HG03064 (cell line): Measurements from ENCODE around the gene PSMA1.
A peak's percentile ranks its signal among the peaks of the same experiment; 100 is the strongest.
"Not testable (repeated sequence)": the region's sequence is repeated elsewhere in the genome, so short reads cannot be mapped to it uniquely, and the experiment has no call there.

Experiments
- ATAC-seq: cut with Tn5 transposase; IDR thresholded peaks from one replicate; pipeline ENCODE4 v1.9.1; 2021; ENCODE audit warnings: low read depth; ENCODE audit not compliant: unreplicated experiment

Gene PSMA1

DNA sequence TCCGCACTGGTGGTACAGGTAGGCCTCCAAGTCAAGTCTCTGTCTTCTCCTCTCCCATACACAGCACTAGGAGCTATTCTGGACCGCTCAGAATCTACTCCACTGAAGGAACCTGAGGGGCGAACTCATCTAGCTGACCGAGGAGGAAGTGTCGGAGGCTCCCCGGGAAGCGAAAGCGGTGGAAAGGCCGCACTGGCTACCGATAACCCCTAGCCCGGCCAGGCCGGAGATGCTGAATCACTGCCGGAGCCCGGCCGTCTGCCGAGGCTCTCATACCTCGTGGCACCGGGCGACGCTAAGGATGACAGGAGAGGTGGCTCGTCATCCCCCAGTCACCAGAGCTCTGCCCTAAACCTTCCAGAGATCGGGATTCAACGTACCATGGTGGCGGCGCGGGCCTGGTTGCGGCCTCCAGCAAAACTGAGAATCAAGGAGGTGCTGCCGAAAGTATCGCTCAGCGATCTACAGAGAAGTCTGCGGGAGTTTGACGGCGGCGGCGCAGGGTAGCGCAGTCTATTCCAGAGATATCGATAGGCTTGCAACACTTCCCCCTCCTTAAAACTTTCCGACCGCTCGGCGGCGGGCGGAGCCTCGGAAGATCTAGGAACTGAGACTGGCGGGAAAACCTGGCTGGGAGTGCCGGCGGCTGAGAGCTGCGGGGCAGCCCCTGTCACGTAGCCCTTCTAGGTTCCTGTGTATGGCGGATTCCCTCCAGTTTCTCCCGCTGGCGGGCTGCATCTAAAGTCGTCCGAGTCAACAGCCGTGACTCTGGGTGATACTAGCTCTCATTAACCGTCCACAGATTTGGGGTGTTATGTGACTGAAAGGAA, at the start of gene PSMA1:
Gene PSMA1, minus strand, starts transcription at position 470 of the 830 bp plus-strand sequence. Its CDS starts 87 bp downstream, at position 383.
- ATAC-seq, result peak; percentile 92

DNA sequence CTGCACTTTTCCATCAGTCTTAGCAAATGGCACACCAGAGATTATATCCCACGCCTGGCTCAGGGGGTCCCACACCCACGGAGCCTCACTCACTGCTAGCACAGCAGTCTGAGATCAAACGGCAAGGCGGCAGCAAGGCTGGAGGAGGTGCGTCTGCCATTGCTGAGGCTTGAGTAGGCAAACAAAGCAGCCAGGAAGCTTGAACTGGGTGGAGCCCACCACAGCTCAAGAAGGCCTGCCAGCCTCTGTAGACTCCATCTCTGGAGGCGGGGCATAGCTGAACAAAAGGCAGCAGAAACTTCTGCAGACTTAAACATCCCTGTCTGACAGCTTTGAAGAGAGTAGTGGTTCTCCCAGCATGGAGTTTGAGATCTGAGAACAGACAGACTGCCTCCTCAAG, 49.3 kb upstream of the PSMA1 start:
- not testable (repeated sequence) for ATAC-seq

DNA sequence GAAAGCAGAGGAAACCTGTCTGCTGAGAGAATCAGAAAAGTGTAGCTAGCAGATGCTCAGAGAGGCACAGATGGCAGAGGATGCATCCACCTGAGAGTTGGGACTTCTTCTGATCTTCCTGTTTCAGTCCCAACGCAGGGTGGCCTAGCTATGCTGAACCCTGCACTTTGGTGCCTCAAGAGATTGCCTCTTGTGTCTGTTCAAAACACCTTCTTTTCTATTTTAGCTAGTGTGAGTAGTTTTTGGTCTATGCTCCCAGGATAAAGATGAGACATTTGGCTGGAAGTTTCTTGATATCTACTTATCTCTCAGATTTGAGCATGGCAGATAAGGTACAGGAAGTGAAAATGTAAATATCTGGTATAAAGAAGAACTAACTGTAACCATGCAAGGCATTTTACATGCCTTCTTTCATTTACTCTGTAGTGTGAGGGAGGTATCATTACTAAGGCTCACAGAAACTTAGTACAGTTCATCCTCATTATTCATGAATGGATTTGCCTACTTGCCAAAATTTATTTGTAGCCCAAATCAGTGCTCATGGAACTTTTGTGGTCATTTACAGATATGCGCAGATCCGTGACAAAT, 47.0 kb upstream of the PSMA1 start:
- no peak for ATAC-seq

DNA sequence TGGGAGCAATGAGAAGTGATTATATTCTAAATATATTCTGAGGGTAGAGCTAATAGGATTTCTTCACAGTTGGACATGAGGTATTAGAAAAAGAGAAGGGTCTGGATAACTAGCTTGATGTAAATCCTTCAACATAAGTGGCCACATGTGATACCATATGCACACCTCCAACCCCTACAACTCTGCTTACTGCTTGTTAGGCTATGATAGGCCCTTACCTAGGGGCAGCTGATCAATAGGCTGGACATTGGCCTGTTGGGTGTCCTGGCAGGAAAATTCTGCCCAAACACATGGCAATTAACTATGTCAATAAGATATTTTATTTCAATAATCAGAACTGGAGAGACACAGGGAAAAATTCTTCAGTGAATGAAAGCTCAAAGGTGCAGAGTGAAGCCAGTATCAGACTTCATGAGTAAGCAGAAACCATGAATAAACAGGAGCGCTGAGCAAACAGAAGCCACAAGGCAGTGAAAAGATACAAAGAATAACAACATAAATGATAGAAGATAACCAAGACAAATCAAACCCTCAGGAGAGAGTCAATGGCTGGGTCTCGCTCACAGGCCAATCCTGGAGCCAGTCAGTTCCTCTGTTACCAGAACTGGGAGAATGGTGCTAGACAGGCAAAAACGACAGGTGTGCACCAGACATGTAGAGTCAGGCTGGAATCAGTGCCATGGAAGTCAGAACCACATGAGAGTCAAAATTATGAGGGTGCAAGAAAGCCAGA, 46.3 kb upstream of the PSMA1 start:
- ATAC-seq, result no peak

DNA sequence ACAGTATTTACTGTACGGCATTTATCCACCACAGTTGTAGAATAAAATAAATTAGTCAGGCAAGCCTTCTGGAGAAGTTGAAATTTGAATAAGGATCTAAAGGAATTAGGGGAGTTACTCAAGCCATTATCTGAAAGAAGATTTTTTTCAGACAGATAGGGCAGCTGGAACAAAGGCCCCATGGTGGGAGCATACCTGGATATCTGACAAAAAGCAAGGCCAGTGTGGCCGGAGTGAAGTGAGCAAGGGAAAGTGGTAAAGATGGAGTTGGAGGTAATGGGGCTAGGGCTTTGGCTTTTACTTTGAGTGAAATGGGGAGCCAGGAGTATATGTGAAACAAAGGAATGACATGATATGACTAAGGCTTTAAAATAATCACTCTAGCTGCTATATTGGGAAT, 45.7 kb upstream of the PSMA1 start:
- no peak for ATAC-seq

DNA sequence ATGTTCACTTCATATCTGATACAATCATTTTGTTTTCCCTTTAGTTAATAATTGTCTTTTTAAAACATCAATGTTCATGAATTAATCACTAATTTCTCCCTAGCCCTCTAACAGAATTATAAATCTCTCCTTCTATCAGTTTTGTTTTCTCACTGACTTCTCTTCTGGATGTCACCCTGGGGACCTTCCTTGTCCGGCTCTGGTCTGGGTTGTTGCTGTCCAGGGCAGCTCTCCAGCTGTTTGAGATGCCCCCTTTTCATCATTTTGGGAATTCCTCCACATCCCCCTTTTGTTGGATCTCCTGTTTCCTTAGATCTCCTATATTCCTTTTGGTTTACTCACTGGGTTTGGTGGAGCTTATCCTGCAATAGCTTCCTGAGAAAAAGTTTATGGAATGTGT, 35.6 kb upstream of the PSMA1 start:
- ATAC-seq, result no peak

DNA sequence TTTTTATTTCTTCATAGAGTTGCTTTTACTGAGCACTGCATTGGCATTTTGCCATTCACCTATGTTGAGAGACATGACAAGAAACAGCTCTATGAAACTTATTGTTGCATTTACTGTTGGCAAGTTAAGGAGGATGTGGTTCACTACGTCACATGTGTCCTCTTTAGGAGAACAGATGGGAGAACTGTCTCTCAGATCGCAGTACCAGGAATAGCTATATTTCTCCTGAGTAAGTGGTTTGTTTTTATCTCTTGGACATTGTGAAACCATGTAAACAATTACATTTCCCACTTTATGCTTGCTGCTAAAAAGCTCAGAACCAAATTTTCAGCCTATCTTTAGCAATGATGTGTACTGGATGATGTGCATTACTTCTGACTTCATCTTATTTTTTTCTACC, 34.8 kb upstream of the PSMA1 start:
- ATAC-seq, result no peak

DNA sequence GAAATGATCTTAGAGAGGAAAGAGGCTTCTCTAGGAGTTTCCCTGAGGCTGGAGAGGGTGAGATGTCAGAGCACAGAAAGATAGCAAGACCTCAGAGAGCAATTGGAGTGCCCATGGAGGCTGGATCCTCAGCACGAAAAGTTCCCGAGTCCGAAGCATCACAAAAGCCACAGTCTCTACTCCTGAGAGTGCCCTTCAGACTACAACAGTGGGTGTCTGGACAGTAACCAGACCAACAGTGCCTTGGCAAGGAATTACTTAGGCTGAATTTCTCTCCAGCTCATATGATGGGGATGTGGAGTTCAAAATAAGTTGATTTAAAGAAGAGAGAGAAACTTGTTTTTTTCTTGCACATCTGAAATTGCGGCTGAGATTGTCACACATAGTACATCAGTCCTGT, 31.9 kb upstream of the PSMA1 start:
- ATAC-seq, result no peak

DNA sequence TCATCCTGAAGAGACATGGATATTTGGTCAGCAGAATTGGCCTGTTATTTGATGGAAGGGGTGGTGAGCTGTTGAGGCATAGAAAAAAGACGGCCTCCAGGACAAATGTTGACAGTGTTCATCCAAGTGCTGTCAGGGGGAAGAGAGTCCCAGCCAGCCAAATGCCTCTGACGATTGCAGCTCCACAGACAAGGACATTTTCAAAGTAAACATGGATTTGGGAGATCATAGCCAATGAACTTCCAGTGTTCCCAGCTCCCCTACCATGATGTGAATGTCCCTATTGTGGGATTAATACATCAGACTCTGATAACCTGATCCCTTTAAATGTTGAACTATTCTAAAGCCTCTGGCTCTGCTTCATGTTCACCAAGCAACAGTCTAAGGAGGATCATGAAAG, 31.2 kb upstream of the PSMA1 start:
- no peak for ATAC-seq

DNA sequence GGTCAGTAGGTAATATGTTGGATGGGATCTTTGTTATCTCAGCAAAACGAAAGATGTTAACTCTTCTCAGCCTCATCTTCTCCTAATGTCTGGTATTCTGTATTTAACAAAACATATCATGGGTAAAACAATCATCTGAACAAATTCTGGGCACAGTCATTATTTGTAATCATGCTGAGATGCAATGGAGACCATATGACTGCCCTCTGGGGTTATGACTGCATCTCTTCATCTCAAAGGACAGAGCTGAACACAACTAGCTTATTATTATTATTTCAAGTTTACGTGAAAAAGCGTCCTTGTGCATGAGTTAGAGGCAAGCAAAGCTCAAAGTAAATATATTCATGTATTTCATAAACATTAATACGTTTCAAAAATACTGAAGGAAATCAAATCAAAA, 29.7 kb upstream of the PSMA1 start:
- no peak for ATAC-seq

DNA sequence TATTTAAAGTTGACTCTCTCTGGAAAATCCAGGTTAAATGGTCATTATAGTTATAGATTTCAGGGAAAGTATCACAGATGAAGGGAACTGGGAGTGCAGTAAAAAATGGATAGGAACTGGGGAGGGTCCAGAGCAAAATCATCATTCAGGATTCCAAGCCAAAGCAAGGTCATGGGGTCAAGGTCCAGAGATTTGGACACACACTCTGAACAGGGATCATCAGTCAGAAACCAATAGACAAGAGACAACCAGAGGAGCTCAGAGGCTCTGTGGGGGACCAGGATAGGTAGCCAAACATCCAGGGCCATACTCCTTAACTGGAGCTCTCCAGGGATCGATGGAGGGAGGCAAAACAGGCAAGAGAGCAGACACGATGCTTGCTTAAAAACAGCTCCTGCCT, 27.3 kb upstream of the PSMA1 start:
- ATAC-seq, result no peak

DNA sequence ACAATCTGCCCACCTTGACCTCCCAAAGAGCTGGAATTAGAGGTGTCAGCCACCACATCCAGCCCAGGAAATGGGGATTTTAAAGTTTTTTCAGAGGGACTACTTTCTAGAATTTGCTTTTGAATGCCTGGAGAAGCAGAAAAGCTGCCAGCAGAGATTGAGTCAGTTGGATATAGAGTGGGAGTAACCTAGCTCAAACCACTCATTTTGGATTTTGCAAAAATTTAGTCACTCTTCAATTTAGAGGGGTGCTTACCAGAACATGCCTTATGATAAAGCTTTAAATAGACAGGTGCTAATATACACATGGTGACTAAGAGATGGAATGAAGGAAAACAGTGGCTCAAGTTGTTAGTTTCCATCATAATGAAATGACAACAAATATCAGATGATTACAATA, 26.5 kb upstream of the PSMA1 start:
- ATAC-seq, result no peak

DNA sequence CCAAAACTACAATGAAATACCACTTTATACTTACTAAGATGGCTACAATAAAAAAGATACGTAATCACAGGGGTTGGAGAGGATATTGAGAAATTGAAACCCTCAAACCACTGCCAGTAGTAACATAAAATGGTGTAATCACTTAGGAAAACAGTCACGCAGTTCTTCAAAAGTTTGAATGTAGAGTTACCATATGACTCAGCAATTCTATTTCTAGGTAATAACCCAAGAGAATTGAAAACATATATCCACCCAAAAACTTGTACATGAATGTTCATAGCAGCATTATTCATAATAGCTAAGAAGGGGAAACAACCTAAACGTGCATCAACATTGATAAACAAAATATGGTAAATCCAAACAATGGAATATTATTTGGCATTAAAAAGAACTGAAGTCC, 24.4 kb upstream of the PSMA1 start:
- ATAC-seq, result peak; percentile 82

DNA sequence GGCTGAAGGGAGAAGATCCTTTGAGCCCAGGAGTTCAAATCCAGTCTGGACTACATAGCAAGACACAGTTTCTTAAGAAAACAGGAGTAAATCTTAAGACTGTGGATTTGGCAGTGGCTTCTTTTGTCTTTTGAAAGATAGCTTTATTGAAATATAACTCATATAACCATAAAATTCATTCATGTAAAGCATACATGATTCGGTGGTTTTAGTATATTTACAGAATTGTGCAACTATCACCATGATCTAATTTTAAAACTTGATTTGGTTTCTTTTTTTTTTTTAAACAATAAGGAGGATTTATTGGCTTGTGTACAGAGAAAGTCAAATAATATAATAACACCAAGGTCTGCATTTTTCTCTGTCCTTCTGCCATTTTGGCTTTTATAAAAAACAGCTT, 23.1 kb upstream of the PSMA1 start:
- ATAC-seq, result no peak

DNA sequence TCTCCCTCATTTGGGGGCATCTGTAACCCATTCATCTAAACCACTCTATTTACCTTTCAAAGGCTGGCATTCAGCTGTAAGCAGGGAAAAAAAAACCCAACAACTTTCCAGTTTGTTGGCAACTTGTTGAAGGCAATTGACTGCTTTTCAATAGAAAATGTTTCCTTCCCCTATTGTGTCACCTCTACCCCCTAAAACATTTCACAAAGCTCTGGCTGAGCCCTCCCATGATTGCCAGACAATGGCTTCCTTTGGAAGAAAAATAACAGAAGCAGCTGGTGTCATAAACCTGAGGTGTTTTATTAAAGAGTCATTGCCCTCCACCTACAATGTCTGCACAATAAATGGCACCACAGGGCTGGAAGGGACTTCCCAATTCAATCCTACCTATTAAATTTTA, 22.1 kb upstream of the PSMA1 start:
- no peak for ATAC-seq

DNA sequence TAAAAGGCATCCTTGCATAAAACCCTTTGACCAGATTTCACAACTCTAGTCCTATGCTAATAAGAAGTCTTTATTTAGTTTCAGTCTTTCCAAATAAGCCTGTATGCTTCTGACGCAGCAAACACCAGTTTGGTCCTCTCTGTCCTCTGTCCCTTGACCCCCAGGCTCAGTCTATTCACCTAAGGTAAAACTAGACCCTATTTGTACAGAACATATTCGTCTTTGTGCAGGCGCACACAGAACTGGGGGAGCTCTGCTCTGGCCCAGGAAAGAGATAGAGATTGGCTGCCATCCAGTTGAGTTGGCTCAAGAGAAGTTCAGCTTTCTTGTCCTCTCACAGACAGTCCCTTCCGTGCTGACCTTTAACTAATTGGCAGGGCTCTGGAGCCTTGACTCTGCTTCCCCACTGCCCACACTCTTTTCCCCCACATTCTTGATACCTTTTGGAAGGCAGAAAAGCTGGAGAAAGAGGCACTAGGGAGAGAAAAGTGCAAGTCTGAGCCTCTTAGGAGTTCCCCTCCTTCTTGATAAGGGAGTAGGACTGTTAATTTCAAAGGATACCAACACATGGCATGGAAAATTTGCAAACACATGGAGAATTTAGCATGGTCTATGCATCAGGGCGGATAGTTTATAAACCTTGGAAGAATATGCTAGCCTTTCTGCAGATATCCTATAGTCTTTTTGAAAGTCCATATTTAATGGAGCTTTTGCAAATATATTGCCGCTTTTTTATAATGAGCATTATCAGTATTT, 21.2 kb upstream of the PSMA1 start:
- ATAC-seq, result no peak

DNA sequence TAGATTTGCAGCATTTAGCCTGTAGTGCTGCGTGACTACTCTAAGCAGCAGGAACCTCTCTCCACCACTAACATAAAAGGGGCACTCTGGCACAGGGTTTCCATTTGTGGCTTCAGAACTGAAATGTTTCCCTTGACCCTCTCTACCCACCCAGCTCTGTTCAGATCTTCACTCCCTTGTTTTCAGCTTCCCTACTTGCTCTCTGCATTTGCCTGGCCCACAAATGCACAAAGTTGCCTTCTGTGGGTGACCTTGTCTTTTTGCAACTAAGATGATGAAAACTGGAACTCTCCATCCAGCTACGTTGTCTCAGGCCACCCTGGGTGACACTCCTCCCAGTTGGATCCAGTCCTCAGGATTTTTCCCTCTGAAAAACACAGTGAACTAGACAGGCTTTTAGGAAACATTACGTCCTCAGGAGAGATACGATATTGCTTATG, 19.8 kb upstream of the PSMA1 start:
- no peak for ATAC-seq

DNA sequence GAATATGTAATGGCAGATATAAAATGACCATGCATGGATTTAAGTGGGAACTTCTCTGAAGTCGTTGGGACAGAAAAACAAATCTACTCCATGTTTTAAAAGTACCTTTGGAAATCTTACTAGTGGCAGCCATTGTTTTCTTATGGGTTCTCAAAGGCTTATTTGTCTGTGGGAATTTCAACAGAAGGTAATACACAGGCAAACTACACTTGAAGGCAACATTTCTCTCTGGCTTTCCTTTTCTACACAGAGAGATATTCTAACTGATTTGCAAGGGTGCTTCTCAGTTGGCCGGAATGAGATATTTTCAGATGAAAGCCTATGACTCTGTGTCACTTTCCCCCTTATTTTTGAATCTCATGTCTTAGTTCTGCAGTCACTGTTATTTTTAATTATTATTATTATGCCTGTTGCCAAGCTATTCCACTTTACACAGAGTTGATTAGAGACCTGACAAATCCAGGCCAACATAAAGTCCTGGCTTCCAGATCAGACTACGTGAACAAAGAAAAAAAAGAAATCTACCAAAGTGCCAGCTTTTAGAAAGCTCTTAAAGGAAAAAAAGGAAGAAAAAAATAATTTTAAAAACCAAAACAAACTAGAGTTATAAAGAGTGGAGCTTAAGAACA, 18.9 kb upstream of the PSMA1 start:
- ATAC-seq, result no peak

DNA sequence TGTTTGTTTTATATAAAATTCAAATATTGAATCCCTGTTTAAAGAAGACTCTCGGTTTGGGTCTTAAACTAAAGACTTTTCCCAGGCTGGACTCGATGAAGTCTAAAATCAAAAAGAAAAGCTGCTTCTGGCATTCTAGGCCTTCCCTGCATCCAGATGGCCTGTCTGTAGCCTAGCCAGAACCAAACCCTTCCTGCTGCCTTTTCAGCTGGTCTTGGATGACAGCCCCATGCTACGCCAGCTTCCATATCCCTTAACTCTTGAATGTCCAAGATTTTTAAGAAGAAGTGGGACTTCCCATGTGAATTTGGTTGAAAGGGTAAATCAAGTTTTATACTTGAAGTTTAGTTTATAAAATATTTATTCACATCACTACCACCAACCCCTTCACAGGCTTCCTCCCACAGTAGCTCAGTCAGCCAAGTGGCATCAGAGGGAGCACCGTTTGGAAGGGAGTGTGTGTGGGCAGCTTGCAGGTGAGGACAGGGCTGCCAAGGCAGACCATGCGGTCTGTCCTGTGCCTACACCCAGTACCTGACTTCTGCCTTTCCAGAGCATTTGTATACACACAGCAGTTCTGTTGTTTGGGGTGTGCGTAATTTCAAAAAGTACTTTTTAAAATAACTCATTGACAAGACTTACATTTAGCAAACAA, 18.2 kb upstream of the PSMA1 start:
- ATAC-seq, result no peak

DNA sequence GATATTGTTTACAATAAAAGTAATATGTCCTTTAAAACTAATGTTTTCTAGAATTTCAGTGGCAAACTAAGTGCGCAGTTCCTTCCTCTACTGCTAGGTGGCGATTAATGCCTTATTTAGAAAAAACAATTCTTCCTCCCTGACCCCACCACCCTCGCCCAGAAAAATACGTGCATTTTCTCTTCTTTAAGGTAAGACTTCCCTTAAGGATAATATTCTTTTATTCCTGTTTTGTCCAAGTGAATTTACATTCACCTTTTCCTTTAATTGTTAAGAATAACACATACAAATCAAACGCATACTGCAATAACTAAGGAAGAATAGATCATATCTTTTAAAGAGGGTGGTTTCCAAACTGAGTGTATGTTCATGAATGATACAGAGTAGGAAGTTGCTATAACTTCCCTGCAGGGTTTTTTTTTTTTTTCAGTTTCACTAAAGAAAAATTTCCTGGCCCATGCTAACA, 17.0 kb upstream of the PSMA1 start:
- no peak for ATAC-seq
